Central memory CD8-positive, alpha-beta T cell (primary cell): ENCODE results near the gene DCDC2C.

Experiments used
- ATAC-seq: fragments of 150-1000 bp; cut with Tn5 transposase; replicated peaks from 2 replicates; pipeline ENCODE4 v1.10.0; 2022; ENCODE audit warnings: mild to moderate bottlenecking, moderate FRiP score, moderate number of reproducible peaks; ENCODE audit not compliant: poor library complexity, severe bottlenecking; ENCODE audit errors: extremely low read depth
- DNase-seq, 2 donors: peaks; one replicate each; pipeline ENCODE4 v3.0.0; 2021; ENCODE audit warnings: low spot score in 2 of 2
- H3K27ac Mint-ChIP-seq: one replicate; pipeline ENCODE4 v1.8.0; 2022; ENCODE audit warnings: low read depth, mild to moderate bottlenecking, moderate library complexity, mixed read lengths
- H3K27me3 Mint-ChIP-seq: one replicate; pipeline ENCODE4 v1.8.0; 2022; ENCODE audit warnings: mixed read lengths
- H3K36me3 Mint-ChIP-seq: one replicate; pipeline ENCODE4 v1.8.0; 2022; ENCODE audit warnings: mild to moderate bottlenecking, moderate library complexity, mixed read lengths; ENCODE audit not compliant: insufficient read depth
- H3K4me1 Mint-ChIP-seq: one replicate; pipeline ENCODE4 v1.8.0; 2022; ENCODE audit warnings: mixed read lengths
- H3K4me3 Mint-ChIP-seq: one replicate; pipeline ENCODE4 v1.8.0; 2022; ENCODE audit warnings: mild to moderate bottlenecking, moderate library complexity, mixed read lengths
- H3K9me3 Mint-ChIP-seq: one replicate; pipeline ENCODE4 v1.8.0; 2022; ENCODE audit warnings: mixed read lengths

Gene DCDC2C

GRCh38 chr2:3664925-3665324, 38.5 kb upstream of the DCDC2C start:
- Mint-ChIP-seq H3K36me3 (no peaks in the 10 kb centered on the region), H3K4me3 (no peak overlapping the region), H3K27ac (no peak overlapping the region), H3K4me1 (peaks cover 9% of the 10 kb centered on the region), H3K27me3 (peaks cover 11% of the 10 kb centered on the region), H3K9me3 (peaks cover 4% of the 10 kb centered on the region)
- ATAC-seq (no peak), DNase-seq (no peak)

GRCh38 chr2:3665886-3666612, 37.3 kb upstream of the DCDC2C start:
- H3K9me3 Mint-ChIP-seq = peaks cover 4% of the 10 kb centered on the region
- no peaks in the 10 kb centered on the region for H3K4me1 Mint-ChIP-seq
- H3K4me3 Mint-ChIP-seq = no peak overlapping the region
- peaks cover 11% of the 10 kb centered on the region for H3K27me3 Mint-ChIP-seq
- H3K36me3 Mint-ChIP-seq = no peaks in the 10 kb centered on the region
- H3K27ac Mint-ChIP-seq = no peak overlapping the region
- DNase-seq = no peak
- no peak for ATAC-seq

GRCh38 chr2:3666613-3666975, 36.8 kb upstream of the DCDC2C start:
- H3K9me3 Mint-ChIP-seq = peaks cover 4% of the 10 kb centered on the region
- no peak overlapping the region for H3K27ac Mint-ChIP-seq
- H3K4me1 Mint-ChIP-seq = no peaks in the 10 kb centered on the region
- ATAC-seq (no peak), DNase-seq (no peak)
- H3K36me3 Mint-ChIP-seq = no peaks in the 10 kb centered on the region
- H3K27me3 Mint-ChIP-seq = peaks cover 11% of the 10 kb centered on the region
- no peak overlapping the region for H3K4me3 Mint-ChIP-seq

GRCh38 chr2:3667151-3667631, 36.2 kb upstream of the DCDC2C start:
- Mint-ChIP-seq H3K27ac (no peak overlapping the region), H3K4me3 (no peak overlapping the region), H3K9me3 (peaks cover 4% of the 10 kb centered on the region), H3K36me3 (no peaks in the 10 kb centered on the region), H3K4me1 (no peaks in the 10 kb centered on the region), H3K27me3 (peaks cover 11% of the 10 kb centered on the region)
- no peak for DNase-seq
- no peak for ATAC-seq

GRCh38 chr2:3669656-3670055, 33.7 kb upstream of the DCDC2C start:
- H3K27me3 Mint-ChIP-seq = peaks cover 23% of the 10 kb centered on the region
- DNase-seq (no peak), ATAC-seq (no peak)
- no peaks in the 10 kb centered on the region for H3K36me3 Mint-ChIP-seq
- no peak overlapping the region for H3K4me3 Mint-ChIP-seq
- no peaks in the 10 kb centered on the region for H3K4me1 Mint-ChIP-seq
- peaks cover 4% of the 10 kb centered on the region for H3K9me3 Mint-ChIP-seq
- no peak overlapping the region for H3K27ac Mint-ChIP-seq

- H3K27ac Mint-ChIP-seq = no peak overlapping the region
- H3K4me3 Mint-ChIP-seq = no peak overlapping the region
- DNase-seq = no peak
Observed at GRCh38 chr2:3670376-3670775, 33.0 kb upstream of the DCDC2C start.

GRCh38 chr2:3670941-3671340, 32.4 kb upstream of the DCDC2C start:
- DNase-seq (no peak), ATAC-seq (no peak)
- Mint-ChIP-seq H3K4me3 (no peak overlapping the region), H3K36me3 (no peaks in the 10 kb centered on the region), H3K9me3 (no peaks in the 10 kb centered on the region), H3K4me1 (no peaks in the 10 kb centered on the region), H3K27me3 (peaks cover 15% of the 10 kb centered on the region), H3K27ac (no peak overlapping the region)

More at GRCh38 chr2:3670376-3670775, 33.0 kb upstream of the DCDC2C start:
- Mint-ChIP-seq H3K9me3 (peaks cover 3% of the 10 kb centered on the region), H3K4me1 (no peaks in the 10 kb centered on the region), H3K36me3 (no peaks in the 10 kb centered on the region), H3K27me3 (peaks cover 20% of the 10 kb centered on the region)
- no peak for ATAC-seq

- H3K4me3 Mint-ChIP-seq = no peak overlapping the region
- H3K36me3 Mint-ChIP-seq = no peaks in the 10 kb centered on the region
- H3K9me3 Mint-ChIP-seq = no peaks in the 10 kb centered on the region
- H3K27me3 Mint-ChIP-seq = peaks cover 25% of the 10 kb centered on the region
- H3K27ac Mint-ChIP-seq = no peak overlapping the region
- H3K4me1 Mint-ChIP-seq = no peaks in the 10 kb centered on the region
- no peak for ATAC-seq
- no peak for DNase-seq
Observed at GRCh38 chr2:3672861-3673678, 30.3 kb upstream of the DCDC2C start.

GRCh38 chr2:3674066-3674845, 29.1 kb upstream of the DCDC2C start:
- Mint-ChIP-seq H3K36me3 (no peaks in the 10 kb centered on the region), H3K4me1 (no peaks in the 10 kb centered on the region), H3K4me3 (no peak overlapping the region), H3K27me3 (peaks cover 28% of the 10 kb centered on the region), H3K9me3 (no peaks in the 10 kb centered on the region), H3K27ac (no peak overlapping the region)
- ATAC-seq (no peak), DNase-seq (no peak)

- H3K4me3 Mint-ChIP-seq = no peak overlapping the region
- H3K27ac Mint-ChIP-seq = no peak overlapping the region
- H3K9me3 Mint-ChIP-seq = no peaks in the 10 kb centered on the region
- H3K36me3 Mint-ChIP-seq = no peaks in the 10 kb centered on the region
- DNase-seq (no peak), ATAC-seq (no peak)
- peaks cover 28% of the 10 kb centered on the region for H3K27me3 Mint-ChIP-seq
- H3K4me1 Mint-ChIP-seq = no peaks in the 10 kb centered on the region
Observed at GRCh38 chr2:3675687-3676086, 27.7 kb upstream of the DCDC2C start.

GRCh38 chr2:3677436-3677835, 25.9 kb upstream of the DCDC2C start:
- ATAC-seq (no peak), DNase-seq (no peak)
- no peaks in the 10 kb centered on the region for H3K36me3 Mint-ChIP-seq
- no peaks in the 10 kb centered on the region for H3K9me3 Mint-ChIP-seq
- H3K4me1 Mint-ChIP-seq = no peaks in the 10 kb centered on the region
- no peak overlapping the region for H3K27ac Mint-ChIP-seq
- H3K27me3 Mint-ChIP-seq = peaks cover 28% of the 10 kb centered on the region
- no peak overlapping the region for H3K4me3 Mint-ChIP-seq

GRCh38 chr2:3678212-3678611, 25.2 kb upstream of the DCDC2C start:
- peaks cover 28% of the 10 kb centered on the region for H3K27me3 Mint-ChIP-seq
- no peak overlapping the region for H3K27ac Mint-ChIP-seq
- DNase-seq (no peak), ATAC-seq (no peak)
- no peaks in the 10 kb centered on the region for H3K9me3 Mint-ChIP-seq
- no peak overlapping the region for H3K4me3 Mint-ChIP-seq
- H3K36me3 Mint-ChIP-seq = no peaks in the 10 kb centered on the region
- H3K4me1 Mint-ChIP-seq = no peaks in the 10 kb centered on the region
